Spleen (tissue), 11 donors: ENCODE data around the gene BATF2. TPM values are rescaled to one million over a fixed set of nuclear protein-coding genes. Genes with fewer than 3 reads are reported as not detected.

Source experiments
- DNase-seq: peaks from one replicate; pipeline ENCODE4 v3.0.0-alpha.2; 2020
- H3K27ac ChIP-seq, 8 donors: fragments of 200-600 bp; sonication (generic) in 7 of 8; 1 replicate in 4 of 8; 2 replicates in 4 of 8; pipeline versions ENCODE4 v1.5.0 to v1.8.0; 2016 to 2021; ENCODE audit warnings: inconsistent platforms in 4 of 8, mild to moderate bottlenecking in 4 of 8, moderate library complexity in 1 of 8
- H3K27me3 ChIP-seq, 7 donors: fragments of 200-600 bp; sonication (generic) in 6 of 7; replicated peaks in 1 of 7; 1 replicate in 4 of 7; 2 replicates in 3 of 7; pipeline versions ENCODE4 v1.5.0 to v1.8.0; 2016 to 2021; ENCODE audit warnings: inconsistent platforms in 3 of 7, mild to moderate bottlenecking in 1 of 7
- H3K36me3 ChIP-seq, 6 donors: fragments of 200-600 bp; sonication (generic) in 5 of 6; 1 replicate in 4 of 6; 2 replicates in 2 of 6; pipeline versions ENCODE4 v1.5.0 to v1.8.0; 2016 to 2021; ENCODE audit warnings: inconsistent platforms in 2 of 6
- H3K4me1 ChIP-seq, 6 donors: fragments of 200-600 bp; sonication (generic) in 5 of 6; 1 replicate in 3 of 6; 2 replicates in 3 of 6; pipeline versions ENCODE4 v1.5.0 to v1.8.0; 2016 to 2021; ENCODE audit warnings: inconsistent platforms in 3 of 6
- H3K4me3 ChIP-seq, 8 donors: fragments of 200-600 bp; sonication (generic) in 7 of 8; 1 replicate in 4 of 8; 2 replicates in 4 of 8; pipeline versions ENCODE4 v1.5.0 to v1.8.0; 2016 to 2021; ENCODE audit warnings: inconsistent platforms in 4 of 8, mild to moderate bottlenecking in 4 of 8, moderate library complexity in 2 of 8
- H3K9me3 ChIP-seq, 8 donors: fragments of 200-600 bp; sonication (generic) in 7 of 8; 1 replicate in 4 of 8; 2 replicates in 4 of 8; pipeline versions ENCODE4 v1.5.0 to v1.8.0; 2016 to 2021; ENCODE audit warnings: inconsistent platforms in 4 of 8
- CTCF ChIP-seq, 11 experiments: fragments of 200-600 bp in 7 of 11; fragments of 450-650 bp in 4 of 11; sonication (generic) in 4 of 11; IDR thresholded peaks in 8 of 11; conservative IDR thresholded peaks in 3 of 11; 1 replicate in 7 of 11; 2 replicates in 4 of 11; pipeline versions ENCODE4 v1.4.0 to v1.8.0; 2016 to 2021; ENCODE audit warnings: antibody characterized with exemption in 11 of 11, inconsistent platforms in 4 of 11, mild to moderate bottlenecking in 1 of 11
- POLR2A ChIP-seq, 3 donors: fragments of 450-650 bp; IDR thresholded peaks; one replicate each; pipeline ENCODE4 v1.5.1; 2017; ENCODE audit warnings: antibody characterized with exemption in 3 of 3, mild to moderate bottlenecking in 1 of 3
- POLR2AphosphoS5 ChIP-seq, 3 donors: sonication (generic); formaldehyde crosslinking; IDR thresholded peaks; one replicate each; pipeline ENCODE4 v1.5.1; 2017; ENCODE audit warnings: antibody characterized with exemption in 3 of 3
- WGBS, 5 donors: extraction: QIAGEN DNeasy Blood & Tissue Kit in 3 of 5; methylation state at CpG; one replicate each; pipeline versions ENCODE4 v1.1.5 to v1.1.7; 2013 to 2018; 5-methylcytosine and 5-hydroxymethylcytosine counted together
- intact Hi-C: fragments of 100-400 bp; cut with DNase I; formaldehyde crosslinking; loops from one replicate; pipeline ENCODE4 v1.15.0; 2023; ENCODE audit warnings: low total_unique reads
- polyA plus RNA-seq, 3 donors: library from polyadenylated mRNA; stranded (reverse); fragments of 200-250 nt; gene quantifications; one replicate each; pipeline ENCODE4 v1.2.1, GENCODE V29; 2013
- total RNA-seq, 7 donors: library from RNA; depleted of rRNA in 3 of 7; stranded (reverse); fragments of >200 nt in 3 of 7; fragmentation: NEBNext Ultra II Directional in 4 of 7; extraction: Animal tissue kit (Norgen Biotek cat#: 25700) in 4 of 7; gene quantifications; one replicate each; pipeline versions ENCODE4 v1.1.0 to v1.2.1, GENCODE V29; 2016 to 2021
- donor health status: healthy with polysubstance abuse.
- donor health status: DM: no; HTN: no; CAD: no; lungs with moderate emphysema.
- donor health status: DM: no; HTN: no; CAD: no.
- donor health status: Bipolar disorder and iron deficiency.
- donor health status: healthy.
- donor health status: DM: no; HTN: no; CAD: no.
- donor health status: DM: yes; HTN: yes; CAD: no.

The BATF2 gene
- total and polyA plus RNA-seq, 10 donors = 4.3 to 23.1 (median 16.0) TPM

GRCh38 chr11:65021003-65021402, 24.2 kb upstream of the BATF2 start:
- no peak for TF ChIP-seq POLR2AphosphoS5 (IDR thresholded peaks at IDR 0.05)
- TF ChIP-seq POLR2A (IDR thresholded peaks at IDR 0.05) = no peak
- TF ChIP-seq CTCF (IDR thresholded peaks at IDR 0.05 in 8 of 11, conservative IDR thresholded peaks at IDR 0.05 in 3 of 11) = no peak
- WGBS, 5 donors = 64 to 83% (median 75%) methylated on average over 3 of the region's 3 CpGs
- peaks cover 0 to 41% (median 6%) of the 10 kb centered on the region in 6 donors for H3K4me1 ChIP-seq

GRCh38 chr11:65019824-65020223, 23.1 kb upstream of the BATF2 start:
- 77 to 90% (median 80%) methylated on average over 7 of the region's 7 CpGs for WGBS, 5 donors
- intact Hi-C loops = no loop called here

More at GRCh38 chr11:65021003-65021402, 24.2 kb upstream of the BATF2 start:
- intact Hi-C loops = no loop called here
- Histone ChIP-seq H3K27me3 (no peaks in the 10 kb centered on the region), H3K27ac (no peak overlapping the region), H3K36me3 (peaks cover 0 to 54% (median 38%) of the 10 kb centered on the region in 6 donors), H3K9me3 (no peaks in the 10 kb centered on the region), H3K4me3 (no peak overlapping the region)
- DNase-seq = no peak

GRCh38 chr11:65017937-65018336, 21.2 kb upstream of the BATF2 start:
- no peak overlapping the region for H3K4me3 ChIP-seq
- no peak overlapping the region for H3K27ac ChIP-seq
- H3K4me1 ChIP-seq = peaks cover 11 to 65% (median 26%) of the 10 kb centered on the region in 6 donors
- no peaks in the 10 kb centered on the region for H3K27me3 ChIP-seq
- intact Hi-C loops = no loop called here
- no peaks in the 10 kb centered on the region for H3K9me3 ChIP-seq
- H3K36me3 ChIP-seq = peaks cover 0 to 54% (median 38%) of the 10 kb centered on the region in 6 donors
- WGBS, 5 donors = 94 to 97% (median 96%) methylated on average over 6 of the region's 6 CpGs
- DNase-seq = no peak
- no peak for TF ChIP-seq POLR2AphosphoS5 (IDR thresholded peaks at IDR 0.05)
- TF ChIP-seq POLR2A (IDR thresholded peaks at IDR 0.05) = no peak
- TF ChIP-seq CTCF (IDR thresholded peaks at IDR 0.05 in 8 of 11, conservative IDR thresholded peaks at IDR 0.05 in 3 of 11) = no peak

More at GRCh38 chr11:65019824-65020223, 23.1 kb upstream of the BATF2 start:
- H3K9me3 ChIP-seq = no peaks in the 10 kb centered on the region
- peaks cover 0 to 54% (median 38%) of the 10 kb centered on the region in 6 donors for H3K36me3 ChIP-seq
- peaks cover 4 to 53% (median 15%) of the 10 kb centered on the region in 6 donors for H3K4me1 ChIP-seq
- TF ChIP-seq POLR2A (IDR thresholded peaks at IDR 0.05) = no peak
- no peak for TF ChIP-seq CTCF (IDR thresholded peaks at IDR 0.05 in 8 of 11, conservative IDR thresholded peaks at IDR 0.05 in 3 of 11)
- TF ChIP-seq POLR2AphosphoS5 (IDR thresholded peaks at IDR 0.05) = no peak
- H3K27me3 ChIP-seq = no peaks in the 10 kb centered on the region
- no peak overlapping the region for H3K4me3 ChIP-seq
- no peak for DNase-seq
- H3K27ac ChIP-seq = no peak overlapping the region

- intact Hi-C loops = no loop called here
- H3K4me1 ChIP-seq = peaks cover 13 to 60% (median 29%) of the 10 kb centered on the region in 6 donors
- WGBS, 5 donors = 84 to 95% (median 90%) methylated on average over 4 of the region's 4 CpGs
- H3K9me3 ChIP-seq = no peaks in the 10 kb centered on the region
- no peak overlapping the region for H3K27ac ChIP-seq
- TF ChIP-seq POLR2A (IDR thresholded peaks at IDR 0.05) = no peak
- TF ChIP-seq POLR2AphosphoS5 (IDR thresholded peaks at IDR 0.05) = no peak
- TF ChIP-seq CTCF (IDR thresholded peaks at IDR 0.05 in 8 of 11, conservative IDR thresholded peaks at IDR 0.05 in 3 of 11) = no peak
- H3K4me3 ChIP-seq = no peak overlapping the region
- H3K36me3 ChIP-seq = peaks cover 0 to 45% (median 31%) of the 10 kb centered on the region in 6 donors
- H3K27me3 ChIP-seq = no peaks in the 10 kb centered on the region
- DNase-seq = no peak
Measured at GRCh38 chr11:65016705-65017104, 19.9 kb upstream of the BATF2 start.
